Activated gamma-delta T cell (primary cell): ENCODE results near the gene NAMPT.
"Not testable (repeated sequence)": the region's sequence is repeated elsewhere in the genome, so short reads cannot be mapped to it uniquely, and the experiment has no call there.

Experiments
- DNase-seq: peaks from one replicate; lab custom pipeline; 2025; lab: John Stamatoyannopoulos, UW

The NAMPT gene

GRCh38 chr7:106231856-106232490, 52.8 kb downstream of the NAMPT start:
- DNase-seq: no peak

- no peak for DNase-seq
Observed at GRCh38 chr7:106225856-106226255, 58.9 kb downstream of the NAMPT start.

GRCh38 chr7:106224797-106225196, 60.0 kb downstream of the NAMPT start:
- no peak for DNase-seq

- no peak for DNase-seq
Observed at GRCh38 chr7:106223156-106223555, 61.6 kb downstream of the NAMPT start.

- DNase-seq: no peak
Observed at GRCh38 chr7:106222545-106222944, 62.2 kb downstream of the NAMPT start.

GRCh38 chr7:106220307-106220706, 64.5 kb downstream of the NAMPT start:
- DNase-seq: no peak

GRCh38 chr7:106219170-106219569, 65.6 kb downstream of the NAMPT start:
- no peak for DNase-seq

GRCh38 chr7:106218546-106218945, 66.2 kb downstream of the NAMPT start:
- no peak for DNase-seq

GRCh38 chr7:106216923-106217542, 67.8 kb downstream of the NAMPT start:
- no peak for DNase-seq

GRCh38 chr7:106216517-106216922, 68.3 kb downstream of the NAMPT start:
- DNase-seq: no peak

GRCh38 chr7:106215868-106216516, 68.8 kb downstream of the NAMPT start:
- DNase-seq: no peak

- DNase-seq: not testable (repeated sequence)
Observed at GRCh38 chr7:106208944-106209343, 75.8 kb downstream of the NAMPT start.

GRCh38 chr7:106206826-106207541, 77.8 kb downstream of the NAMPT start:
- no peak for DNase-seq

- no peak for DNase-seq
Observed at GRCh38 chr7:106205621-106206222, 79.1 kb downstream of the NAMPT start.

- DNase-seq: no peak
Observed at GRCh38 chr7:106203473-106203872, 81.3 kb downstream of the NAMPT start.

GRCh38 chr7:106201164-106201563, 83.6 kb downstream of the NAMPT start:
- no peak for DNase-seq

- no peak for DNase-seq
Observed at GRCh38 chr7:106199813-106200364, 84.9 kb downstream of the NAMPT start.

GRCh38 chr7:106199024-106199423, 85.8 kb downstream of the NAMPT start:
- DNase-seq: no peak
